ENCODE data around the gene CEP43.

DNA sequence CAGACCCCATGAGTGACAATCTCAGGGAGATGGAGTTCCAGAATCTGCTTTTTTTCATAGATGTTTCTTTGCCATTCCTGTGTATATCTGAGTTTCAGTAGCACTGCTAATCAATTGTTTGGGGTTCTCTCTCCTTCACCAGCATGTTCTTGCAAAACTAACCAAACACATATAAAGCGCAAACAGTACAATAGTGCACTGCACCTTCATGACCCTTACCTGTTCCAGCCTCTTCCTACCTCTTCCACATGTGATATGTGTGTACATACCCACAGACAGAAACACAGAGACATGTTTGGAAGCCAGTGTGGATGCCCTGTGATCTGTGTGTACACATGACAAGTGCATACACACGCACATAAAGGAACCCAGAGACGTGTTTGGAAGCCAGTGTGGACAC is 1.8 kb upstream of the CEP43 start:
- TF ChIP-seq GATA2 (IDR thresholded peaks at IDR 0.05; ENCODE audit: low read depth, low read length) (no peak), GATA3 (IDR thresholded peaks at IDR 0.05; ENCODE audit: low read depth, low read length) (no peak)
